Neural progenitor cell (in vitro differentiated cells): ENCODE measurements around the gene LSMEM2.

Experiments
- CTCF ChIP-seq: fragments of 200-600 bp; sonication (generic); IDR thresholded peaks from 2 replicates; pipeline ENCODE4 v1.5.1; 2017; ENCODE audit warnings: antibody characterized with exemption, mild to moderate bottlenecking
- EZH2 ChIP-seq: fragments of 200-600 bp; sonication (generic); IDR thresholded peaks from 2 replicates; pipeline ENCODE4 v1.6.1; 2017; ENCODE audit warnings: antibody characterized with exemption, mild to moderate bottlenecking, moderate library complexity
- EZH2phosphoT487 ChIP-seq: fragments of 200-600 bp; sonication (generic); IDR thresholded peaks from 2 replicates; pipeline ENCODE4 v1.6.1; 2017; ENCODE audit warnings: antibody characterized with exemption

GRCh38 chr3:50264964-50265485 is 13.9 kb upstream of the LSMEM2 start:
- TF ChIP-seq CTCF, result no peak
- TF ChIP-seq EZH2phosphoT487, result no peak
- no peak for TF ChIP-seq EZH2
